Measurements from ENCODE around the gene KRTAP10-10.
"Not testable (repeated sequence)": the region's sequence is repeated elsewhere in the genome, so short reads cannot be mapped to it uniquely, and the experiment has no call there.

Gene KRTAP10-10

DNA sequence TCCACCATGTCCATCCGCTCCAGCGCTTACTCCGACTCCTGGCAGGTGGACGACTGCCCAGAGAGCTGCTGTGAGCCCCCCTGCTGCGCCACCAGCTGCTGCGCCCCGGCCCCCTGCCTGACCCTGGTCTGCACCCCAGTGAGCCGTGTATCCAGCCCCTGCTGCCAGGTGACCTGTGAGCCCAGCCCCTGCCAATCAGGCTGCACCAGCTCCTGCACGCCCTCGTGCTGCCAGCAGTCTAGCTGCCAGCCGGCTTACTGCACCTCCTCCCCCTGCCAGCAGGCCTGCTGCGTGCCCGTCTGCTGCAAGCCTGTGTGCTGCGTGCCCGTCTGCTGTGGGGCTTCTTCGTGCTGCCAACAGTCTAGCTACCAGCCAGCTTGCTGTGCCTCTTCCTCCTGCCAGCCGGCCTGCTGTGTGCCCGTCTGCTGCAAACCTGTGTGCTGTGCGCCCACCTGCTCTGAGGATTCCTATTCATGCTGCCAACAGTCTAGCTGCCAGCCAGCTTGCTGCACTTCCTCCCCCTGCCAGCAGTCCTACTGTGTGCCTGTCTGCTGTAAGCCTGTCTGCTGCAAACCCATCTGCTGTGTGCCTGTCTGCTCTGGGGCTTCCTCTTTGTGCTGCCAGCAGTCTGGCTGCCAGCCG is 9.9 kb upstream of the KRTAP10-10 start:
- not testable (repeated sequence) for DNase-seq, H3K27ac Mint-ChIP-seq, H3K4me3 Mint-ChIP-seq, H3K27me3 Mint-ChIP-seq, ATAC-seq
- Mint-ChIP-seq H3K9me3 (peaks cover 53% of the 10 kb centered on the region), H3K4me1 (peaks cover 23% of the 10 kb centered on the region), H3K36me3 (ENCODE audit: low read depth) (peaks cover 21% of the 10 kb centered on the region)

DNA sequence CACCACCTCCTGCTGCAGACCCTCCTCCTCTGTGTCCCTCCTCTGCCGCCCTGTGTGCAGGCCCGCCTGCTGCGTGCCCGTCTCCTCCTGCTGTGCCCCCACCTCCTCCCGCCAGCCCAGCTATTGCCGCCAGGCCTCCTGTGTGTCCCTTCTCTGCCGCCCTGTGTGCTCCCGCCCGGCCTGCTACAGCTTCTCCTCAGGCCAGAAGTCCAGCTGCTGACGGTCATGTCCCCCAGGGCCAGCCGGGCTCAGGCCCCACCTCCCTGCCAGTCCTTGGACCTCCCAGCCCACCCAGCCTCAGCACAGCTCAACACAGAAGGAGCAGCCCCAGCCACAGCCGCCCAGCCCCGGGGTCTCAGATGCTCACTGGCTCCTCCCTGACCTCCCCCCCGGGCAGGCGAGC is 9.3 kb upstream of the KRTAP10-10 start:
- not testable (repeated sequence) for H3K4me3 Mint-ChIP-seq, H3K27ac Mint-ChIP-seq, DNase-seq, ATAC-seq, H3K27me3 Mint-ChIP-seq
- Mint-ChIP-seq H3K36me3 (ENCODE audit: low read depth) (peaks cover 21% of the 10 kb centered on the region), H3K4me1 (peaks cover 23% of the 10 kb centered on the region), H3K9me3 (peaks cover 50% of the 10 kb centered on the region)

DNA sequence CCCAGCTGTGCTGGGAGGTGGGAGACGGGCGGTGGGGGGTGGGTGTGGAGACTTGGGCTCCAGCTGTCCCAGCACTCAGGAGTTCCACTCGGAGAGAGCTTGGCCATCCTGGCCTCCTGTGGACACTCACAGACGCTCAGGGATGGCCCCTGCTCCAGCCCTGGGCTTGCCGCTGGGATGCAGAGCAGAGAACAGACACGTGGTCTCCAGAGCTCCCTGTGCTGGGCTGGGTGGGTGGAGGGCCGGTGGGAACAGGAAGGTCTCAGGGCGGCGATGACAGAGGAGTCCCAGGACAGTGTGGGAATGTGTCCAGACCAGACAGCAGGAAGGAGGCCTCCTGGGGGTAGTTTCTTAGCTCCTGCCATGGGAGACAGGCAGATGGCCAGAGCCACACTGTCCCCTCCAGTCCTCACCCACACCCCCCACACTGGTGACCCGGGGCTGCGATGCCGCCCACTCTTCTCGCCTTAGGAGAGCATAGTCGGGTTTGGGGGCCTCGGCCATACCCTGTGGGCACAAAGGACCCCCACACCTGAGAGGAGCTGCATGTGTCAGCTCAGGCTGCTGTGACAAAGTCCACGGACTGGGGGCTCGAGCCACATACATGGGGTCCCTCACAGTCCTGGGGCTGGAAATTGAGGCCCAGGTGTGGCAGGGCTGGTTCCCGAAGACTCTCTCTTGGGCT is 8.3 kb upstream of the KRTAP10-10 start:
- Mint-ChIP-seq H3K27ac (no peak overlapping the region), H3K27me3 (no peaks in the 10 kb centered on the region), H3K36me3 (ENCODE audit: low read depth) (peaks cover 19% of the 10 kb centered on the region), H3K4me3 (no peak overlapping the region), H3K9me3 (peaks cover 49% of the 10 kb centered on the region), H3K4me1 (peaks cover 23% of the 10 kb centered on the region)
- no peak for DNase-seq
- ATAC-seq, result no peak

DNA sequence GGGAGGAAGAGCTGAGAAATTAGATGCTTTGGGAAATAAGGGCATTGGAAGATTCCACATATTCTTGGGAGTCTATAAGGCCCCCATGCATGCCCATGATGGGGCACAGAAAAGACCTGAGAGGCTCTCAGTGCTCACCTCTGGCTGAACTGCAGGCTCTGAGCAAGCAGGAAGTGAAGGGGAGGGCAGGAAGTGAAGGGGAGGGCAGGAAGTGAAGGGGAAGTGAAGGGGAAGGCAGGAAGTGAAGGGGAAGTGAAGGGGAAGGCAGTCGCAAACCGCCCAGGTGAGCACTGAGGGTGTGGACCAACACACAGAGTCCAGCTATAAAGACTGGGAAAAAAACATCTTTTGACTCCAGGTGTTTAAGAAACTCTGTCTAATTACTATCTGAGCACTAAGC is 6.7 kb upstream of the KRTAP10-10 start:
- peaks cover 43% of the 10 kb centered on the region for H3K9me3 Mint-ChIP-seq
- H3K27ac Mint-ChIP-seq, result peak overlapping the region; percentile 26

GRCh38 chr21:44632067-44632466 is 5.1 kb upstream of the KRTAP10-10 start:
- DNase-seq (no peak), ATAC-seq (no peak)
- Mint-ChIP-seq H3K4me1 (peaks cover 18% of the 10 kb centered on the region), H3K27ac (no peak overlapping the region), H3K27me3 (no peaks in the 10 kb centered on the region), H3K36me3 (ENCODE audit: low read depth) (peaks cover 12% of the 10 kb centered on the region), H3K4me3 (no peak overlapping the region), H3K9me3 (peaks cover 43% of the 10 kb centered on the region)

More for the DNA sequence above, 6.7 kb upstream of the KRTAP10-10 start:
- ATAC-seq, result no peak
- no peaks in the 10 kb centered on the region for H3K27me3 Mint-ChIP-seq
- no peak for DNase-seq
- H3K4me3 Mint-ChIP-seq, result no peak overlapping the region
- H3K36me3 Mint-ChIP-seq (ENCODE audit: low read depth), result peaks cover 12% of the 10 kb centered on the region
- peaks cover 23% of the 10 kb centered on the region for H3K4me1 Mint-ChIP-seq

- no peak for DNase-seq
- ATAC-seq, result no peak
- H3K4me1 Mint-ChIP-seq, result no peaks in the 10 kb centered on the region
- H3K4me3 Mint-ChIP-seq, result no peak overlapping the region
- no peaks in the 10 kb centered on the region for H3K27me3 Mint-ChIP-seq
- peaks cover 31% of the 10 kb centered on the region for H3K9me3 Mint-ChIP-seq
- no peak overlapping the region for H3K27ac Mint-ChIP-seq
- H3K36me3 Mint-ChIP-seq (ENCODE audit: low read depth), result peaks cover 5% of the 10 kb centered on the region
Observed at GRCh38 chr21:44636209-44637017, 743 bp upstream of the KRTAP10-10 start.

- H3K4me3 Mint-ChIP-seq; H3K4me1 Mint-ChIP-seq; DNase-seq; H3K36me3 Mint-ChIP-seq (ENCODE audit: low read depth); H3K27ac Mint-ChIP-seq; ATAC-seq; H3K27me3 Mint-ChIP-seq: not testable (repeated sequence)
- H3K9me3 Mint-ChIP-seq, result peaks cover 29% of the 10 kb centered on the region
Observed at GRCh38 chr21:44637851-44638348, 744 bp downstream of the KRTAP10-10 start.

DNA sequence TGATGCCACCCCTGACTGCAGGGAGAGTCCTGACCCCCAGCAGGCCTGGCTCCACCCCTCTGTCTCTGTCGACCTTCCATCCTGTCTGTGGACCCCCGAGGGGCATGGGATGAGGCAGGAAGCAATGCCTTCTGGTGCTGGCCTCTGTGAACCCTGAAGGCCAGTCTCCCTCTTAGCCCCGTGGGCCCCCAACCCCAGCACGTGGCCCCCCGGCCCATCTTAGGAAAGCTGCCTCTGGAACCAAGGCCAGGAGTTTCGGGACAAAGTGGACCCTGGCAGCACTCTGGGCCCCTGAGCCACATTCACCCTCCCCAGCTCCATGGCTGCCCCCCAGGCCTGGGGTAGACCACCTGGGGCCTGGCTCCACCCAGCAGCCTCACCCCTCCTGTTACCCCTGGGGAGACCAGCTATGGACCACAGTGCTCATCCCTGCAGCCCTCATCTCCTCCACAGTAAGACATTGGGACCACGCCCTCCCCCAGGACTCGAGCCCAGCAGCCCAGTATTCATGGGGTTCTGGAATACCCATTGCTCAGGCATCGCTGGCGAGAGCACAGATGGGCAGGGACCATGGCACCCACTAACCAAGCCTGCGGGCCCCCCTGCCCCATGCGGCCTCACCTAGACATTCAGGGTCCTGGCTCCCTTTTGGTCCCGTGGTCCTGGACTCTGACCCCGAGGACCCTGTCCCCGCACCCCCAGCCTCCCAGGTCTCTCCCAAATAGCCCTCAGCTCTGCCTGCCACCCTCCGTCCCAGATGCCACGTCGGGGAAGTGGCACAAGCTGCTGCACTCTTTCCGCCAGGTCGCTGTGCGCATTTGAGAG is 1.6 kb downstream of the KRTAP10-10 start:
- peaks cover 30% of the 10 kb centered on the region for H3K9me3 Mint-ChIP-seq
- H3K4me1 Mint-ChIP-seq; H3K27me3 Mint-ChIP-seq; H3K27ac Mint-ChIP-seq; H3K36me3 Mint-ChIP-seq (ENCODE audit: low read depth); DNase-seq; ATAC-seq; H3K4me3 Mint-ChIP-seq: not testable (repeated sequence)

GRCh38 chr21:44639331-44639655 is 2.1 kb downstream of the KRTAP10-10 start:
- DNase-seq (no peak), ATAC-seq (no peak)
- Mint-ChIP-seq H3K36me3 (ENCODE audit: low read depth) (peaks cover 10% of the 10 kb centered on the region), H3K27me3 (no peaks in the 10 kb centered on the region), H3K9me3 (peaks cover 34% of the 10 kb centered on the region), H3K4me1 (no peaks in the 10 kb centered on the region), H3K4me3 (no peak overlapping the region), H3K27ac (no peak overlapping the region)

- Mint-ChIP-seq H3K27me3 (no peaks in the 10 kb centered on the region), H3K4me1 (no peaks in the 10 kb centered on the region), H3K27ac (no peak overlapping the region), H3K9me3 (peaks cover 38% of the 10 kb centered on the region), H3K36me3 (ENCODE audit: low read depth) (peaks cover 17% of the 10 kb centered on the region), H3K4me3 (no peak overlapping the region)
- ATAC-seq (no peak), DNase-seq (no peak)
Observed at GRCh38 chr21:44640761-44641160, 3.6 kb downstream of the KRTAP10-10 start.

GRCh38 chr21:44643741-44644310 is 6.7 kb downstream of the KRTAP10-10 start:
- Mint-ChIP-seq H3K4me3 (no peak overlapping the region), H3K36me3 (ENCODE audit: low read depth) (peaks cover 17% of the 10 kb centered on the region), H3K9me3 (peaks cover 38% of the 10 kb centered on the region), H3K27me3 (no peaks in the 10 kb centered on the region), H3K4me1 (no peaks in the 10 kb centered on the region), H3K27ac (no peak overlapping the region)
- no peak for ATAC-seq
- no peak for DNase-seq

- Mint-ChIP-seq H3K4me1 (no peaks in the 10 kb centered on the region), H3K4me3 (no peak overlapping the region), H3K9me3 (peaks cover 38% of the 10 kb centered on the region), H3K27me3 (no peaks in the 10 kb centered on the region), H3K27ac (no peak overlapping the region), H3K36me3 (ENCODE audit: low read depth) (peaks cover 17% of the 10 kb centered on the region)
- no peak for ATAC-seq
- DNase-seq, result no peak
Observed at GRCh38 chr21:44644878-44645277, 7.7 kb downstream of the KRTAP10-10 start.

DNA sequence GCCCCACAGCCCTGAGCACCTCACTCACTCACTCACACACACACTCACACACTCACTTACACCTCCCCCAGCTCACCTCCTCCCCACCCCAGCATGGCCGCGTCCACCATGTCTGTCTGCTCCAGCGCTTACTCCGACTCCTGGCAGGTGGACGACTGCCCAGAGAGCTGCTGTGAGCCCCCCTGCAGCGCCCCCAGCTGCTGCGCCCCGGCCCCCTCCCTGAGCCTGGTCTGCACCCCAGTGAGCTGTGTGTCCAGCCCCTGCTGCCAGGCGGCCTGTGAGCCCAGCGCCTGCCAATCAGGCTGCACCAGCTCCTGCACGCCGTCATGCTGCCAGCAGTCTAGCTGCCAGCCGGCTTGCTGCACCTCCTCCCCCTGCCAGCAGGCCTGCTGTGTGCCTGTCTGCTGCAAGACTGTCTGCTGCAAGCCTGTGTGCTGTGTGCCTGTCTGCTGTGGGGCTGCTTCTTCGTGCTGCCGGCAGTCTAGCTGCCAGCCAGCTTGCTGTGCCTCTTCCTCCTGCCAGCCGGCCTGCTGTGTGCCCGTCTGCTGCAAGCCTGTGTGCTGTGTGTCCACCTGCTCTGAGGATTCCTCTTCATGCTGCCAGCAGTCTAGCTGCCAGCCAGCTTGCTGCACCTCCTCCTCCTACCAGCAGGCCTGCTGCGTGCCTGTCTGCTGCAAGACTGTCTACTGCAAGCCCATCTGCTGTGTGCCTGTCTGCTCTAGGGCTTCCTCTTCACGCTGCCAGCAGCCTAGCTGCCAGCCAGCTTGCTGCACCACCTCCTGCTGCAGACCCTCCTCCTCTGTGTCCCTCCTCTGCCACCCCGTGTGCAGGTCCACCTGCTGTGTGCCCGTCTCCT is 9.4 kb downstream of the KRTAP10-10 start, which contains the start of gene KRTAP10-11:
Gene KRTAP10-11, plus strand, starts transcription at position 49 of the 856 bp plus-strand sequence. Its CDS starts 45 bp downstream, at position 94.
- H3K4me3 Mint-ChIP-seq, ATAC-seq, DNase-seq, H3K4me1 Mint-ChIP-seq, H3K27ac Mint-ChIP-seq, H3K27me3 Mint-ChIP-seq: not testable (repeated sequence)
- peaks cover 30% of the 10 kb centered on the region for H3K9me3 Mint-ChIP-seq
- H3K36me3 Mint-ChIP-seq (ENCODE audit: low read depth), result peaks cover 17% of the 10 kb centered on the region

Measured in activated naive CD8-positive, alpha-beta T cell treated with anti-CD3 and anti-CD28 coated beads, Interleukin-2, amount 50 U/mL, for 24 hours (primary cell).